ENCODE data around the gene HOXA7.

GRCh38 chr7:27114881-27115220 lies 41.6 kb downstream of the HOXA7 start:
- TF ChIP-seq, protein P1, sequence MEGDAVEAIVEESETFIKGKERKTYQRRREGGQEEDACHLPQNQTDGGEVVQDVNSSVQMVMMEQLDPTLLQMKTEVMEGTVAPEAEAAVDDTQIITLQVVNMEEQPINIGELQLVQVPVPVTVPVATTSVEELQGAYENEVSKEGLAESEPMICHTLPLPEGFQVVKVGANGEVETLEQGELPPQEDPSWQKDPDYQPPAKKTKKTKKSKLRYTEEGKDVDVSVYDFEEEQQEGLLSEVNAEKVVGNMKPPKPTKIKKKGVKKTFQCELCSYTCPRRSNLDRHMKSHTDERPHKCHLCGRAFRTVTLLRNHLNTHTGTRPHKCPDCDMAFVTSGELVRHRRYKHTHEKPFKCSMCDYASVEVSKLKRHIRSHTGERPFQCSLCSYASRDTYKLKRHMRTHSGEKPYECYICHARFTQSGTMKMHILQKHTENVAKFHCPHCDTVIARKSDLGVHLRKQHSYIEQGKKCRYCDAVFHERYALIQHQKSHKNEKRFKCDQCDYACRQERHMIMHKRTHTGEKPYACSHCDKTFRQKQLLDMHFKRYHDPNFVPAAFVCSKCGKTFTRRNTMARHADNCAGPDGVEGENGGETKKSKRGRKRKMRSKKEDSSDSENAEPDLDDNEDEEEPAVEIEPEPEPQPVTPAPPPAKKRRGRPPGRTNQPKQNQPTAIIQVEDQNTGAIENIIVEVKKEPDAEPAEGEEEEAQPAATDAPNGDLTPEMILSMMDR (IDR thresholded peaks at IDR 0.05) = no peak
- TF ChIP-seq POLR2AphosphoS5 (IDR thresholded peaks at IDR 0.05) = no peak
- TF ChIP-seq POLR2A (IDR thresholded peaks at IDR 0.05) = no peak
